Naive B cell (primary cell): ENCODE results near the gene LILRA6. TPM values are rescaled to one million over a fixed set of nuclear protein-coding genes. Genes with fewer than 3 reads are reported as not detected.
A peak's percentile ranks its signal among the peaks of the same experiment; 100 is the strongest.
"Not testable (repeated sequence)": the region's sequence is repeated elsewhere in the genome, so short reads cannot be mapped to it uniquely, and the experiment has no call there.

ENCODE experiments used
- ATAC-seq, 2 donors: fragments of 150-1000 bp; cut with Tn5 transposase; 2 replicates each; pipeline ENCODE4 v1.10.0; 2021; ENCODE audit warnings: low read depth in 2 of 2, mild to moderate bottlenecking in 2 of 2, moderate library complexity in 2 of 2
- DNase-seq: peaks from one replicate; pipeline ENCODE4 v3.0.0; 2022
- H3K27ac Mint-ChIP-seq, 6 donors: one replicate each; pipeline ENCODE4 v1.8.0; 2020 to 2022; ENCODE audit warnings: mild to moderate bottlenecking in 6 of 6, mixed read lengths in 6 of 6, moderate library complexity in 5 of 6, inconsistent platforms in 2 of 6
- H3K27me3 Mint-ChIP-seq, 3 donors: one replicate each; pipeline ENCODE4 v1.8.0; 2021 to 2022; ENCODE audit warnings: mixed read lengths in 3 of 3, mild to moderate bottlenecking in 1 of 3
- H3K36me3 Mint-ChIP-seq, 2 donors: one replicate each; pipeline ENCODE4 v1.8.0; 2020 to 2022; ENCODE audit warnings: mixed read lengths in 2 of 2, inconsistent platforms in 1 of 2, mild to moderate bottlenecking in 1 of 2
- H3K4me1 Mint-ChIP-seq, 3 donors: one replicate each; pipeline ENCODE4 v1.8.0; 2020 to 2022; ENCODE audit warnings: mixed read lengths in 3 of 3, inconsistent platforms in 1 of 3, mild to moderate bottlenecking in 1 of 3, moderate library complexity in 1 of 3
- H3K4me3 Mint-ChIP-seq, 8 donors: one replicate each; pipeline ENCODE4 v1.8.0; 2020 to 2022; ENCODE audit warnings: mild to moderate bottlenecking in 8 of 8, mixed read lengths in 8 of 8, moderate library complexity in 8 of 8, inconsistent platforms in 2 of 8
- H3K9me3 Mint-ChIP-seq, 7 donors: one replicate each; pipeline ENCODE4 v1.8.0; 2020 to 2022; ENCODE audit warnings: mixed read lengths in 7 of 7, mild to moderate bottlenecking in 5 of 7, inconsistent platforms in 2 of 7, moderate library complexity in 1 of 7
- polyA plus RNA-seq, 6 donors: library from polyadenylated mRNA; unstranded; fragments of 300-500 nt; fragmentation: Illumina TruSeq; gene quantifications; one replicate each; pipeline ENCODE4 v1.2.3, GENCODE V29; 2021; ENCODE audit warnings: low read depth in 6 of 6

LILRA6 gene
- polyA plus RNA-seq, 6 donors from 2014 or later, result 0.18 to 1.5 (median 0.66) TPM; not detected in 3

GRCh38 chr19:54278056-54278455, 35.5 kb upstream of the LILRA6 start:
- not testable (repeated sequence) for H3K36me3 Mint-ChIP-seq, DNase-seq, H3K4me3 Mint-ChIP-seq, H3K9me3 Mint-ChIP-seq, ATAC-seq
- Mint-ChIP-seq H3K4me1 (peaks cover 30 to 37% (median 32%) of the 10 kb centered on the region in 3 donors), H3K27me3 (peaks cover 36 to 73% (median 48%) of the 10 kb centered on the region in 3 donors), H3K27ac (peak overlapping the region in 2 of 6 donors; percentile 42 to 44)

- not testable (repeated sequence) for H3K36me3 Mint-ChIP-seq, DNase-seq, ATAC-seq, H3K27ac Mint-ChIP-seq, H3K4me3 Mint-ChIP-seq, H3K9me3 Mint-ChIP-seq
- H3K27me3 Mint-ChIP-seq, result peaks cover 33 to 75% (median 52%) of the 10 kb centered on the region in 3 donors
- H3K4me1 Mint-ChIP-seq, result peaks cover 25 to 35% (median 27%) of the 10 kb centered on the region in 3 donors
These were observed 34.6 kb upstream of the LILRA6 start for GRCh38 chr19:54277111-54277615.

- ATAC-seq (no peak), DNase-seq (no peak)
- no peaks in the 10 kb centered on the region for H3K36me3 Mint-ChIP-seq
- peak overlapping the region in 1 of 6 donors; percentile 69 for H3K27ac Mint-ChIP-seq
- H3K4me1 Mint-ChIP-seq, result peaks cover 17 to 35% (median 26%) of the 10 kb centered on the region in 3 donors
- no peaks in the 10 kb centered on the region for H3K9me3 Mint-ChIP-seq
- H3K4me3 Mint-ChIP-seq, result no peak overlapping the region
- peaks cover 29 to 81% (median 54%) of the 10 kb centered on the region in 3 donors for H3K27me3 Mint-ChIP-seq
These were observed 33.4 kb upstream of the LILRA6 start for GRCh38 chr19:54275951-54276350.

- H3K9me3 Mint-ChIP-seq, ATAC-seq, DNase-seq, H3K36me3 Mint-ChIP-seq: not testable (repeated sequence)
- H3K27me3 Mint-ChIP-seq, result peaks cover 31 to 75% (median 57%) of the 10 kb centered on the region in 3 donors
- H3K4me3 Mint-ChIP-seq, result peak overlapping the region in 1 of 8 donors; percentile 77
- H3K27ac Mint-ChIP-seq, result peak overlapping the region in 1 of 6 donors; percentile 56
- H3K4me1 Mint-ChIP-seq, result peaks cover 5 to 22% (median 14%) of the 10 kb centered on the region in 3 donors
These were observed 31.9 kb upstream of the LILRA6 start for GRCh38 chr19:54274516-54274915.

GRCh38 chr19:54273821-54274220, 31.2 kb upstream of the LILRA6 start:
- ATAC-seq (no peak), DNase-seq (no peak)
- Mint-ChIP-seq H3K27me3 (peaks cover 33 to 68% (median 54%) of the 10 kb centered on the region in 3 donors), H3K36me3 (no peaks in the 10 kb centered on the region), H3K4me1 (peaks cover 5 to 22% (median 14%) of the 10 kb centered on the region in 3 donors), H3K27ac (peak overlapping the region in 1 of 6 donors; percentile 82), H3K4me3 (no peak overlapping the region), H3K9me3 (no peaks in the 10 kb centered on the region)

GRCh38 chr19:54272181-54272580, 29.6 kb upstream of the LILRA6 start:
- H3K9me3 Mint-ChIP-seq, H3K27ac Mint-ChIP-seq, H3K36me3 Mint-ChIP-seq, DNase-seq, H3K4me3 Mint-ChIP-seq: not testable (repeated sequence)
- Mint-ChIP-seq H3K4me1 (peaks cover 5 to 22% (median 14%) of the 10 kb centered on the region in 3 donors), H3K27me3 (peaks cover 41 to 63% (median 59%) of the 10 kb centered on the region in 3 donors)
- ATAC-seq, result peak; percentile 27 to 33

GRCh38 chr19:54271587-54271986, 29.0 kb upstream of the LILRA6 start:
- peaks cover 5 to 22% (median 14%) of the 10 kb centered on the region in 3 donors for H3K4me1 Mint-ChIP-seq
- ATAC-seq, H3K9me3 Mint-ChIP-seq, H3K4me3 Mint-ChIP-seq, DNase-seq, H3K27ac Mint-ChIP-seq, H3K36me3 Mint-ChIP-seq: not testable (repeated sequence)
- peaks cover 45 to 64% (median 59%) of the 10 kb centered on the region in 3 donors for H3K27me3 Mint-ChIP-seq

GRCh38 chr19:54271106-54271505, 28.5 kb upstream of the LILRA6 start:
- no peaks in the 10 kb centered on the region for H3K9me3 Mint-ChIP-seq
- peaks cover 5 to 22% (median 18%) of the 10 kb centered on the region in 3 donors for H3K4me1 Mint-ChIP-seq
- no peak for DNase-seq
- H3K36me3 Mint-ChIP-seq, result no peaks in the 10 kb centered on the region
- H3K4me3 Mint-ChIP-seq, result no peak overlapping the region
- peaks cover 45 to 69% (median 62%) of the 10 kb centered on the region in 3 donors for H3K27me3 Mint-ChIP-seq
- ATAC-seq, result no peak
- H3K27ac Mint-ChIP-seq, result no peak overlapping the region

GRCh38 chr19:54268936-54269335, 26.3 kb upstream of the LILRA6 start:
- Mint-ChIP-seq H3K36me3 (no peaks in the 10 kb centered on the region), H3K4me3 (no peak overlapping the region), H3K9me3 (no peaks in the 10 kb centered on the region), H3K27me3 (peaks cover 50 to 69% (median 62%) of the 10 kb centered on the region in 3 donors), H3K4me1 (peaks cover 5 to 28% (median 22%) of the 10 kb centered on the region in 3 donors), H3K27ac (no peak overlapping the region)
- no peak for DNase-seq
- ATAC-seq, result no peak

- DNase-seq (peak; percentile 69), ATAC-seq (peak; percentile 80 to 94)
- Mint-ChIP-seq H3K27ac (peak overlapping the region in 2 of 6 donors; percentile 28 to 72), H3K36me3 (no peaks in the 10 kb centered on the region), H3K27me3 (peaks cover 42 to 59% (median 48%) of the 10 kb centered on the region in 3 donors), H3K4me1 (peaks cover 0 to 9% (median 7%) of the 10 kb centered on the region in 3 donors), H3K4me3 (peak overlapping the region in 1 of 8 donors; percentile 25), H3K9me3 (no peaks in the 10 kb centered on the region)
These were observed 23.5 kb upstream of the LILRA6 start for GRCh38 chr19:54266133-54266532.

- Mint-ChIP-seq H3K36me3 (no peaks in the 10 kb centered on the region), H3K27me3 (peaks cover 39 to 49% (median 46%) of the 10 kb centered on the region in 3 donors), H3K4me3 (no peak overlapping the region), H3K4me1 (peaks cover 0 to 8% (median 6%) of the 10 kb centered on the region in 3 donors), H3K9me3 (no peaks in the 10 kb centered on the region), H3K27ac (no peak overlapping the region)
- no peak for ATAC-seq
- no peak for DNase-seq
These were observed 19.9 kb upstream of the LILRA6 start for GRCh38 chr19:54262470-54262869.

- ATAC-seq (no peak), DNase-seq (no peak)
- Mint-ChIP-seq H3K9me3 (no peaks in the 10 kb centered on the region), H3K4me1 (peaks cover 0 to 8% (median 6%) of the 10 kb centered on the region in 3 donors), H3K36me3 (no peaks in the 10 kb centered on the region), H3K4me3 (no peak overlapping the region), H3K27me3 (peaks cover 40 to 51% (median 48%) of the 10 kb centered on the region in 3 donors), H3K27ac (no peak overlapping the region)
These were observed 19.5 kb upstream of the LILRA6 start for GRCh38 chr19:54262066-54262465.

GRCh38 chr19:54257116-54257480, 14.5 kb upstream of the LILRA6 start, which contains the start of gene LILRB5:
Gene LILRB5, minus strand, starts transcription at chr19:54257273. Its CDS starts 80 bp downstream, at chr19:54257193.
- no peaks in the 10 kb centered on the region for H3K4me1 Mint-ChIP-seq
- no peak for ATAC-seq
- H3K9me3 Mint-ChIP-seq, result no peaks in the 10 kb centered on the region
- no peak within 1 kb of the TSS for H3K27ac Mint-ChIP-seq
- no peaks in the 10 kb centered on the region for H3K36me3 Mint-ChIP-seq
- peaks cover 34 to 64% (median 55%) of the 10 kb centered on the region in 3 donors for H3K27me3 Mint-ChIP-seq
- no peak for DNase-seq
- H3K4me3 Mint-ChIP-seq, result no peak within 1 kb of the TSS
